GM12873 (cell line): ENCODE data around the gene MAGI1.

Source experiments
- CTCF ChIP-seq: IDR thresholded peaks from 2 replicates; pipeline ENCODE4 v1.5.1; 2012; ENCODE audit warnings: low read depth, mild to moderate bottlenecking, moderate library complexity, low read length, control low read depth; ENCODE audit not compliant: insufficient read depth; ENCODE audit errors: missing control alignments

Gene MAGI1

DNA sequence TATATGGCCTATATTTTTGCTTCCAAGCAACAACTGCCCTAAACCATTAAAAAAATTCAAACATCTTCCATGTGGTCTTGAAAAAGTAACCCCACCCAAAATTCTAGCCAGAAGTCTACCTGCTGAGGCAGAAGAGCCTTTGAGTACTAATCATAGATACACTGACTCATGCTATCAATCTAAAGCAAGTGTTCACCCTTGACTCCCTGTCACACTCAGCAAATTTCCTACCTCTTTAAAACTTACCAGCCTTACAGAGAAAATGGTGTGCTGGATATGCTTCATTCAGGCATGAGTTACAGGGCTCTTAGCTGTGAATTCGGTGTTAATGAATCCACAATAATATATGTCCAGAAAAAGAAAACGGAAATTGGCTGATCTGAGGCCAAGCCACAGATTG is 373.8 kb downstream of the MAGI1 start:
- TF ChIP-seq CTCF: no peak

- no peak for TF ChIP-seq CTCF
Observed at GRCh38 chr3:65664446-65664845, 374.3 kb downstream of the MAGI1 start.

DNA sequence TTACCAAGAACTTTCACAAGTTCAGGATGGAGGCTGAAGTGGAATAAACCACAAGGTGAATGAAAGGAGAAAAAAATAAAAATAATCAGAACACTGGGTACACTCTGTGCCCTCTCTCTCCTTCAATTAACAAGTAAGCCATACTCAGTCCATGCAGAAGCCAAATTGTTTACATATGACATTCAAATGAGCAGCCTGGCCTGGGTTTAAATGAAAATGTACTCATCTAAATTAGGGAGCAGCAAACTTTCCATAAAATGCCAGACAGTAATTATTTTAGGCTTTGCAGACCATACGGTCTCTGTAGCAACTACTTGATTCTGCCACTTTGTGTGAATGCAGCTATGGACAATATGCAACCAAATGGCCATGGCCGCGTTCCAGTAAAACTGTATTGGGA is 376.6 kb downstream of the MAGI1 start:
- TF ChIP-seq CTCF: no peak

DNA sequence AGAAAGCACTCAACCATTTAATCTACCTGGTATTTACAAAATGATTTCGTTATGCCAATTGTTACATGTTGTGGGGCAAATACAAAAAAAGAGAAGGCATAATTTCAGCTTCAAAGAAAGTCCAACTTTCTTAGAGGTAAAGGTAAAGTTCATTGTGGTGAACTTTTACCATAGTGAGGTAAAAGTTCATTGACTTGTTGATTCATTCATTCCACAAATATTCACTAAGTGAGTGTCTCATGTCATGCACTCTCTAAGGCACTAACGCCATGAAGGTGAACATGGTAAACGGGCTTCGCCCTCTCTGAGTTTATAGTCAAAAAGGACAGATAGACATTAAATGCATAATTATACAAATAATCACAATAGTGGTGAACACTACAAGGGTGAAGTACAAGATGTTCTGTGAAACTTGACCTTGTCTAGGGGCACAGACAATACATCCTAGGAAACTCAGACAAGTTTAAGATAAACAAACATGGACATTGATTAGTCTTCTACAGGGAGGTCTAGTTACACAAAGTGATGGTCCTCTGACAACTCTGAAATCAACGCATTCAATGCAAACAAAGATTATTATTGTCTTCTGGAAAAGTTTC is 378.6 kb downstream of the MAGI1 start:
- no peak for TF ChIP-seq CTCF

GRCh38 chr3:65659396-65659795 is 379.3 kb downstream of the MAGI1 start:
- no peak for TF ChIP-seq CTCF

- TF ChIP-seq CTCF: no peak
Observed at GRCh38 chr3:65658401-65658800, 380.3 kb downstream of the MAGI1 start.

DNA sequence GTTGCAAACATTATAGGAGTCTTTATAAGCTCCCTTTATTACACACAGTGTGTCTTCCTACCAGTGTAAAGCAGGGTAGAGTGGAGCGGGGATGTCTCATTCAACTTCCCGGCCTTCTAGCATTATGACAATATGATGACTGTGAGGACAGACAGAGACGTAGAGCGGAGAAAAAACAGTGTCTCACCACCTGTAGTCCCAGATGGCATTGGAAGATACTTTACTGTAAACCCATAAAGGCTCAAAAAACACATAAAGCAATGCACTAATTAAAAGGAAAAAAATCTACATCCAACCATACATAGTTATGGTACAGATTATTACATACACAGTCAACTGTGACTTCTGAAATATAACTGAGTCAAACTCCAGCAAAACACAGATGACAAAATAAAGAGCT is 383.7 kb downstream of the MAGI1 start:
- TF ChIP-seq CTCF: no peak
